T-cell (primary cell): Measurements from ENCODE around the gene MIA3. TPM values are rescaled to one million over a fixed set of nuclear protein-coding genes. Genes with fewer than 3 reads are reported as not detected.

ENCODE experiments used
- ATAC-seq, 4 experiments: fragments of 200-7000 bp in 3 of 4; fragments of 150-1000 bp in 1 of 4; cut with Tn5 transposase; replicated peaks in 1 of 4; 1 replicate in 3 of 4; 2 replicates in 1 of 4; pipeline ENCODE4 v1.10.0; 2021; ENCODE audit warnings: moderate library complexity in 3 of 4, mild to moderate bottlenecking in 2 of 4, moderate number of reproducible peaks in 1 of 4
- CTCF ChIA-PET, 2 donors: fragments of 300-600 bp; sonication (Branson Sonifier 250); formaldehyde crosslinking; loops; one replicate each; lab custom pipeline; 2022; ENCODE audit warnings: antibody characterized with exemption in 2 of 2; lab: Charles Lee
- POLR2A ChIA-PET, 2 donors: fragments of 300-600 bp; sonication (Branson Sonifier 250); formaldehyde crosslinking; loops; one replicate each; lab custom pipeline; 2022; ENCODE audit warnings: antibody characterized with exemption in 2 of 2; lab: Charles Lee
- DNase-seq, 35 experiments: peaks; one replicate each; pipeline versions ENCODE4 v3.0.0 to v3.0.0-alpha.2; 2013 to 2023
- H3K27ac ChIP-seq: one replicate; pipeline ENCODE4 v1.5.1; 2013; ENCODE audit warnings: low read length
- H3K27me3 ChIP-seq, 2 experiments: replicated peaks in 1 of 2; 1 replicate in 1 of 2; 2 replicates in 1 of 2; pipeline versions ENCODE4 v1.6.1 to v1.7.0; 2013; ENCODE audit warnings: low read length in 1 of 2, mixed read lengths in 1 of 2; ENCODE audit not compliant: control insufficient read depth in 2 of 2, insufficient read depth in 2 of 2; ENCODE audit errors: extremely low read depth in 1 of 2
- H3K36me3 ChIP-seq, 2 donors: 1 replicate in 1 of 2; 2 replicates in 1 of 2; pipeline versions ENCODE4 v1.6.1 to v1.7.0; 2013; ENCODE audit warnings: low read length in 1 of 2; ENCODE audit not compliant: control insufficient read depth in 2 of 2, insufficient read depth in 1 of 2; ENCODE audit errors: extremely low read depth in 1 of 2
- H3K4me1 ChIP-seq, 2 experiments: 1 replicate in 1 of 2; 2 replicates in 1 of 2; pipeline versions ENCODE4 v1.6.1 to v1.7.0; 2013; ENCODE audit warnings: low read length in 2 of 2, mixed read lengths in 1 of 2; ENCODE audit not compliant: insufficient read depth in 2 of 2, control insufficient read depth in 1 of 2; ENCODE audit errors: extremely low read depth in 1 of 2
- H3K4me3 ChIP-seq, 2 donors: 1 replicate in 1 of 2; 2 replicates in 1 of 2; pipeline versions ENCODE4 v1.5.1 to v1.7.0; 2013; ENCODE audit warnings: mild to moderate bottlenecking in 2 of 2, low read length in 1 of 2, moderate library complexity in 1 of 2; ENCODE audit not compliant: control insufficient read depth in 1 of 2; ENCODE audit errors: extremely low read depth in 1 of 2
- H3K9me3 ChIP-seq: 2 replicates; pipeline ENCODE4 v1.7.0; 2013
- H3K27ac Mint-ChIP-seq, 2 donors: one replicate each; pipeline ENCODE4 v1.8.0; 2020 to 2021; ENCODE audit warnings: mild to moderate bottlenecking in 2 of 2, mixed read lengths in 2 of 2
- H3K27me3 Mint-ChIP-seq, 2 donors: one replicate each; pipeline ENCODE4 v1.8.0; 2021 to 2022; ENCODE audit warnings: mixed read lengths in 2 of 2
- H3K36me3 Mint-ChIP-seq: one replicate; pipeline ENCODE4 v1.8.0; 2021; ENCODE audit warnings: mixed read lengths
- H3K4me1 Mint-ChIP-seq, 3 donors: one replicate each; pipeline ENCODE4 v1.8.0; 2020 to 2022; ENCODE audit warnings: mixed read lengths in 3 of 3, mild to moderate bottlenecking in 1 of 3
- H3K4me3 Mint-ChIP-seq, 3 donors: one replicate each; pipeline ENCODE4 v1.8.0; 2020 to 2022; ENCODE audit warnings: mild to moderate bottlenecking in 3 of 3, mixed read lengths in 3 of 3, moderate library complexity in 3 of 3
- H3K9me3 Mint-ChIP-seq, 3 donors: one replicate each; pipeline ENCODE4 v1.8.0; 2020 to 2022; ENCODE audit warnings: mixed read lengths in 3 of 3
- WGBS: methylation state at CpG from one replicate; pipeline ENCODE4 v1.1.5; 2013; ENCODE audit warnings: missing lambda C conversion rate; ENCODE audit not compliant: insufficient coverage; 5-methylcytosine and 5-hydroxymethylcytosine counted together
- total RNA-seq, 35 experiments: library from RNA in 6 of 35; stranded (reverse) in 6 of 35; fragments of 120-200 nt in 1 of 35; gene quantifications; one replicate each; pipeline versions ENCODE4 v1.2.1 to v1.2.4 and lab custom pipeline; 2013 to 2026

The MIA3 gene
- total RNA-seq, 5 donors from 2014 or later (not counting 1 experiment from before 2014, with no cell fraction given): 86.5 to 116 (median 102) TPM

DNA sequence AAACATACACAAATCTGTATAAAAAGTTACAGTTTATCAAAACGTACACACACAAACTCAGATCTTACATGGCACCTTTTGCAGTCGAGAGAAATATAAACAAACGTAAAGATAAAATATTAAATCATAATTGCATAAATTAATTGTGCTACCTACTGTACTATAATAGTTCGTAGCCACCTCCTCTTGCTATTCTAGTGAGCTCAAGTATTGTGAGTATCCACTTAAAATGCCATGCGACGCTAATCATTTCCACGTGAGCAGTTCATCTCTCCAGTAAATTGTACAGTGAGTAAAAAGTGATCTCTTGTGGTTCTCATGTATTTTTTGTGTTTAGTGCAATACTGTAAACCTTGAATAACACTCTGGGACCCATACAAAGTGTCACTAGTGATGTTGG lies 6.3 kb downstream of the MIA3 start:
- no peak overlapping the region for H3K27ac Mint-ChIP-seq
- Histone ChIP-seq H3K27me3 (no peaks in the 10 kb centered on the region), H3K4me3 (no peak overlapping the region), H3K9me3 (no peaks in the 10 kb centered on the region), H3K36me3 (peaks cover 0 to 62% of the 10 kb centered on the region in 2 donors), H3K4me1 (peaks cover 4% of the 10 kb centered on the region in 2 experiments), H3K27ac (no peak overlapping the region)
- DNase-seq (no peak), ATAC-seq (no peak)
- H3K9me3 Mint-ChIP-seq: no peaks in the 10 kb centered on the region
- no CpG with 5 or more reads among the region's 7 CpGs for WGBS
- H3K36me3 Mint-ChIP-seq: peaks cover 54% of the 10 kb centered on the region
- ChIA-PET CTCF (interaction anchor here (0.6 to 1.5 kb wide), 3 partner anchors 10 to 685 kb away, joined by 3 to 6 read pairs (median 5); no protein-coding TSS in a partner anchor), POLR2A (interaction anchor here in 1 of 2 donors (0.6 kb wide), 1 partner anchor 12 kb away, joined by 3 read pairs; no protein-coding TSS in a partner anchor)
- H3K4me1 Mint-ChIP-seq: peaks cover 22 to 28% (median 22%) of the 10 kb centered on the region in 3 donors
- H3K4me3 Mint-ChIP-seq: no peak overlapping the region
- no peaks in the 10 kb centered on the region for H3K27me3 Mint-ChIP-seq

DNA sequence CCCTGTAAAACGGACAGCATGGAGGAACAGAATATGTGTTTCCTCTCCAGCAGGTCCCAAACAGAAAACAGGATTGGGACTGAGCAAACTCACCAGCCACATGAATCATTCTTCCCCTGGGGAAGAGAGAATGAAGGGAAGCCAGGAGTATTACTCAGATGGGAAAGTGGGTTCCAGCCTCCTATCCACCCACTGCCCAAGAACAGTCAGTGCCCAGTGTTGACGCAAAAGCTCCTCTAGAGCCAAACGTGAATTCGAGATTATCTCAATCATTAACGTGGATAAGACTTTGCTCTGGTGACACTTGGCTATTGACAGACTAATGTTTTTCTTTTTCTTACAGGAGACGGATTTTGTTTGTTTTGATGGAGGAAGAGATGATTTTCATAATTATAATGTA lies 9.3 kb downstream of the MIA3 start:
- POLR2A ChIA-PET: interaction anchor here (0.5 to 0.6 kb wide), 2 partner anchors 18 to 73 kb away, joined by 3 to 4 read pairs; no protein-coding TSS in a partner anchor
- Mint-ChIP-seq H3K36me3 (peaks cover 68% of the 10 kb centered on the region), H3K27me3 (no peaks in the 10 kb centered on the region), H3K4me1 (peaks cover 0 to 6% (median 0%) of the 10 kb centered on the region in 3 donors), H3K9me3 (no peaks in the 10 kb centered on the region), H3K4me3 (no peak overlapping the region), H3K27ac (no peak overlapping the region)
- Histone ChIP-seq H3K4me1 (no peaks in the 10 kb centered on the region), H3K27me3 (no peaks in the 10 kb centered on the region), H3K4me3 (no peak overlapping the region), H3K27ac (no peak overlapping the region), H3K36me3 (peaks cover 0 to 85% of the 10 kb centered on the region in 2 donors), H3K9me3 (no peaks in the 10 kb centered on the region)
- no peak for ATAC-seq
- WGBS: no CpG with 5 or more reads among the region's 6 CpGs
- CTCF ChIA-PET: no interaction called here
- DNase-seq: no peak

DNA sequence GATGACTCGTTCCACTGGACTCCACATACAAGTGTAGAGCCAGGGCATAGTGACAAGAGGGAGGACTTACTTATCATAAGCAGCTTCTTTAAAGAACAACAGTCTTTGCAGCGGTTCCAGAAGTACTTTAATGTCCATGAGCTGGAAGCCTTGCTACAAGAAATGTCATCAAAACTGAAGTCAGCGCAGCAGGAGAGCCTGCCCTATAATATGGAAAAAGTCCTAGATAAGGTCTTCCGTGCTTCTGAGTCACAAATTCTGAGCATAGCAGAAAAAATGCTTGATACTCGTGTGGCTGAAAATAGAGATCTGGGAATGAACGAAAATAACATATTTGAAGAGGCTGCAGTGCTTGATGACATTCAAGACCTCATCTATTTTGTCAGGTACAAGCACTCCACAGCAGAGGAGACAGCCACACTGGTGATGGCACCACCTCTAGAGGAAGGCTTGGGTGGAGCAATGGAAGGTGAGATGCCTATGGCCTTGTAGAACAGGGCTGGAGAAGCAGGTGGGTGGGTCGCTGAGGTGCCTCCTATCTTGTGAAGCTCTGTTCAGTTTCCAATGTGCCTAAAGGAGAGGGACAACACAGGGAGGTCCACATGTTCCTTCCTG lies 12.1 kb downstream of the MIA3 start:
- Mint-ChIP-seq H3K4me3 (no peak overlapping the region), H3K27ac (no peak overlapping the region), H3K9me3 (no peaks in the 10 kb centered on the region), H3K4me1 (peaks cover 6 to 20% (median 8%) of the 10 kb centered on the region in 3 donors), H3K36me3 (peaks cover 65% of the 10 kb centered on the region), H3K27me3 (no peaks in the 10 kb centered on the region)
- H3K27ac ChIP-seq: no peak overlapping the region
- no peak overlapping the region for H3K4me3 ChIP-seq
- ChIA-PET POLR2A (no interaction called here), CTCF (no interaction called here)
- DNase-seq (no peak), ATAC-seq (no peak)
- H3K9me3 ChIP-seq: no peaks in the 10 kb centered on the region
- 100% methylated on average over 5 of the region's 7 CpGs for WGBS
- H3K4me1 ChIP-seq: no peaks in the 10 kb centered on the region
- peaks cover 0 to 78% of the 10 kb centered on the region in 2 donors for H3K36me3 ChIP-seq
- H3K27me3 ChIP-seq: no peaks in the 10 kb centered on the region

DNA sequence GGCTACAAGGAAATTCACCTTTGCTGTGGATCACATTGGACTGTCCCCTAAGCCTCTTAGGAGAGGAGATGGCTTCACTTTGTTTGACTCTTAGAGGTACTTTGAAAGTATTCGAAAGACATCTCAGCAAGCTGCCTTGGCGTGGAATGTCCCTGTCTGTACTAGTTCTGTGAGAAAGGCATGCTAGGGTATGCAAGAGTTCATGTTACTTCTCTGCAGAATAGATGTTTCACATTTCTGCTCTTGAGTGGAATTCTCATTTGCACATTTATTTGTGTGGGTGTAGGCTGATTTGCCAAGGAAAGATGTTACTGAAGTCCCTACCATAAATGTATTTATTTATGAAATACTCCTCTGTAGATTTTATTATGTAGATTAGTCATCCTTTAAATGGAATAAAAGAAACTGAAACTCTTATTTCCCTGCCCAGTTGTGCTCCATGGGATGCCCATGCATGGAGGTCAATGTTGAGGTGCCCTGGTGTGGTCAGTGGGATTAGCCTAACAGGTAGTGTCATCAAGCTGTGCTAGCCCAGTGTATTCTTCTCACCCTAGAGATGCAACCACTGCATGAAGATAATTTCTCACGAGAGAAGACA lies 13.8 kb downstream of the MIA3 start:
- Histone ChIP-seq H3K9me3 (no peaks in the 10 kb centered on the region), H3K4me1 (no peaks in the 10 kb centered on the region), H3K27me3 (no peaks in the 10 kb centered on the region), H3K36me3 (peaks cover 0 to 64% of the 10 kb centered on the region in 2 donors), H3K27ac (no peak overlapping the region), H3K4me3 (no peak overlapping the region)
- H3K36me3 Mint-ChIP-seq: peaks cover 66% of the 10 kb centered on the region
- H3K27me3 Mint-ChIP-seq: no peaks in the 10 kb centered on the region
- POLR2A ChIA-PET: no interaction called here
- peak overlapping the region in 1 of 2 donors; percentile 49 for H3K27ac Mint-ChIP-seq
- peaks cover 6 to 20% (median 8%) of the 10 kb centered on the region in 3 donors for H3K4me1 Mint-ChIP-seq
- CTCF ChIA-PET: interaction anchor here in 1 of 2 donors (0.7 to 3.9 kb wide), 2 partner anchors 23 to 167 kb away, joined by 3 to 26 read pairs; no protein-coding TSS in a partner anchor
- ATAC-seq (no peak), DNase-seq (no peak)
- no peaks in the 10 kb centered on the region for H3K9me3 Mint-ChIP-seq
- WGBS: 97% methylated on average over 3 of the region's 3 CpGs
- H3K4me3 Mint-ChIP-seq: no peak overlapping the region

DNA sequence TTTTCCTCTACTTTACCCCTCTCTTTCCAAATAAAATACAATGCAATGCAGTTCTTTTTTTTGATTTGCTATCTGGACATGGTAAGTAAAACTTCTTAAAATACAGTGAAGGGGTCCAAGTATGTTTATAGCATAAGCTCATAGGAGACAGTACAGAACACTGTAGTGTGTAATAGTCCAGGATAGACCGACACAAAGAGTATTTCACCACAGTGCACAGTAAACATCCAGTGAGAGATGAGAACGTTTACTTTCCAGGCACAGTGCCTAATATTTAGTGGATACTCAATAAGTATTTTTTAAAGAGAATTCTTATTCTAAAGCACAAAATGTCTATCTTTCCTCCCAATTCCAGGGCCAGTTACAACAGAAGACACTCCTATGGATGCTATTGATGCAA lies 14.9 kb downstream of the MIA3 start:
- H3K27me3 Mint-ChIP-seq: no peaks in the 10 kb centered on the region
- no peaks in the 10 kb centered on the region for H3K27me3 ChIP-seq
- peaks cover 63% of the 10 kb centered on the region for H3K36me3 Mint-ChIP-seq
- DNase-seq (no peak), ATAC-seq (no peak)
- no peak overlapping the region for H3K4me3 Mint-ChIP-seq
- H3K9me3 Mint-ChIP-seq: no peaks in the 10 kb centered on the region
- H3K9me3 ChIP-seq: no peaks in the 10 kb centered on the region
- no peak overlapping the region for H3K4me3 ChIP-seq
- H3K27ac ChIP-seq: no peak overlapping the region
- WGBS: no CpG with 5 or more reads among the region's 2 CpGs
- H3K4me1 Mint-ChIP-seq: peaks cover 6 to 19% (median 8%) of the 10 kb centered on the region in 3 donors
- no peak overlapping the region for H3K27ac Mint-ChIP-seq
- no peaks in the 10 kb centered on the region for H3K4me1 ChIP-seq
- H3K36me3 ChIP-seq: peaks cover 0 to 62% of the 10 kb centered on the region in 2 donors
- ChIA-PET CTCF (interaction anchor here in 1 of 2 donors (3.9 kb wide), 1 partner anchor 168 kb away, joined by 26 read pairs; no protein-coding TSS in a partner anchor), POLR2A (no interaction called here)

GRCh38 chr1:222634180-222635013 lies 16.5 kb downstream of the MIA3 start:
- no peak overlapping the region for H3K4me3 ChIP-seq
- ChIA-PET POLR2A (interaction anchor here in 1 of 2 donors (0.7 to 1.6 kb wide), 3 partner anchors 20 to 48 kb away, joined by 3 to 4 read pairs (median 3); partner anchors contain the start of gene TAF1A), CTCF (interaction anchor here (0.6 to 3.9 kb wide), 34 partner anchors 10 to 1156 kb away, joined by 3 to 29 read pairs (median 4); partner anchors contain the start of genes TAF1A (in 2 of the 2), AIDA (in 1 of the 2), BROX (in 1 of the 2) and MIA3 (in 1 of the 2))
- Mint-ChIP-seq H3K27me3 (no peaks in the 10 kb centered on the region), H3K9me3 (no peaks in the 10 kb centered on the region), H3K4me3 (no peak overlapping the region), H3K36me3 (peaks cover 60% of the 10 kb centered on the region), H3K27ac (peak overlapping the region in 1 of 2 donors; percentile 9), H3K4me1 (peaks cover 6 to 15% (median 8%) of the 10 kb centered on the region in 3 donors)
- no peaks in the 10 kb centered on the region for H3K9me3 ChIP-seq
- no peaks in the 10 kb centered on the region for H3K27me3 ChIP-seq
- ATAC-seq (peak; percentile 85 to 87 (median 86)), DNase-seq (peak in 31 of 35 experiments; percentile 13 to 88 (median 54))
- no peak overlapping the region for H3K27ac ChIP-seq
- 75% methylated on average over 3 of the region's 7 CpGs for WGBS
- peaks cover 0 to 53% of the 10 kb centered on the region in 2 donors for H3K36me3 ChIP-seq
- H3K4me1 ChIP-seq: no peaks in the 10 kb centered on the region
